ENCODE data around the gene DUSP7.

DNA sequence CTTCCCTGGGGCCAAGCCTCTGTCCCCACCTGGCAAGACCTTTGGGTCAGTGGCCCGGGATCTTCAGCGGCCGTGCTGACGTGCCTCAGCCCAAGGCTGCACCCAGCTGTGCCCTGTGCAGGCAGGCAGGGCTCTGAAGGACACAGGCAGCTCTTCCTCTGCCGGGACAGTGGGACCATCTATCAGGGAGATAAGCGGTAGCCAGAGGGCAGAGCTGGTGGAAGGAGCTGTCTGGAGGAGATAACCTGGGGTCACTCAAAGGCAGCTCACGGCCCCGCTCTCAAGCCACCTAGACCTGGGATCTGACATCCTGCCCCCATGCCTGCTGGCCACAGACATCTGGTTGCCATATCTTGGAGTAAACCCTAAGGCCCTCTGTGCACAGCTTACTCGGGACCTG, 27.3 kb downstream of the DUSP7 start:
- TF ChIP-seq, protein P1, sequence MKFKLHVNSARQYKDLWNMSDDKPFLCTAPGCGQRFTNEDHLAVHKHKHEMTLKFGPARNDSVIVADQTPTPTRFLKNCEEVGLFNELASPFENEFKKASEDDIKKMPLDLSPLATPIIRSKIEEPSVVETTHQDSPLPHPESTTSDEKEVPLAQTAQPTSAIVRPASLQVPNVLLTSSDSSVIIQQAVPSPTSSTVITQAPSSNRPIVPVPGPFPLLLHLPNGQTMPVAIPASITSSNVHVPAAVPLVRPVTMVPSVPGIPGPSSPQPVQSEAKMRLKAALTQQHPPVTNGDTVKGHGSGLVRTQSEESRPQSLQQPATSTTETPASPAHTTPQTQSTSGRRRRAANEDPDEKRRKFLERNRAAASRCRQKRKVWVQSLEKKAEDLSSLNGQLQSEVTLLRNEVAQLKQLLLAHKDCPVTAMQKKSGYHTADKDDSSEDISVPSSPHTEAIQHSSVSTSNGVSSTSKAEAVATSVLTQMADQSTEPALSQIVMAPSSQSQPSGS (tag by site-specific recombination; IDR thresholded peaks at IDR 0.05; ENCODE audit: low read depth): no peak
- no peak for TF ChIP-seq YY2 (tag by site-specific recombination; IDR thresholded peaks at IDR 0.05)

All from HEK293 (cell line).